CD4-positive, alpha-beta T cell (primary cell): ENCODE measurements around the gene TBC1D9B. TPM values are rescaled to one million over a fixed set of nuclear protein-coding genes. Genes with fewer than 3 reads are reported as not detected.

Source experiments
- ATAC-seq: fragments of 200-7000 bp; cut with Tn5 transposase; one replicate; pipeline ENCODE4 v1.10.0; 2022; ENCODE audit warnings: mild to moderate bottlenecking; ENCODE audit not compliant: poor library complexity
- CTCF ChIA-PET: fragments of 350-600 bp; sonication (Branson Sonifier 250); formaldehyde crosslinking; loops from one replicate; lab custom pipeline; 2021; ENCODE audit warnings: antibody characterized with exemption, inconsistent platforms; lab: Charles Lee
- POLR2A ChIA-PET: fragments of 350-600 bp; sonication (Branson Sonifier 250); formaldehyde crosslinking; loops from one replicate; lab custom pipeline; 2021; ENCODE audit warnings: antibody characterized with exemption, inconsistent platforms; lab: Charles Lee
- DNase-seq, 14 experiments: peaks; one replicate each; pipeline ENCODE4 v3.0.0-alpha.2; 2013 to 2020; ENCODE audit warnings: mixed read lengths in 2 of 14
- H3K27ac ChIP-seq, 2 donors: one replicate each; pipeline versions ENCODE4 v1.5.1 to v1.7.0; 2013; ENCODE audit warnings: low read length in 2 of 2, low read depth in 1 of 2, mild to moderate bottlenecking in 1 of 2
- H3K27me3 ChIP-seq, 2 experiments: 1 replicate in 1 of 2; 2 replicates in 1 of 2; pipeline versions ENCODE4 v1.6.1 to v1.7.0; 2013; ENCODE audit warnings: low read length in 2 of 2, control low read depth in 1 of 2, mild to moderate bottlenecking in 1 of 2, moderate library complexity in 1 of 2; ENCODE audit not compliant: insufficient read depth in 2 of 2, control insufficient read depth in 1 of 2
- H3K36me3 ChIP-seq: one replicate; pipeline ENCODE4 v1.6.1; 2013; ENCODE audit warnings: low read length, control low read depth; ENCODE audit not compliant: insufficient read depth
- H3K4me1 ChIP-seq: one replicate; pipeline ENCODE4 v1.6.1; 2013; ENCODE audit warnings: low read length, control low read depth; ENCODE audit not compliant: insufficient read depth
- H3K4me3 ChIP-seq: one replicate; pipeline ENCODE4 v1.5.1; 2013; ENCODE audit warnings: mild to moderate bottlenecking, low read length, moderate library complexity
- H3K9me3 ChIP-seq, 2 experiments: 1 replicate in 1 of 2; 2 replicates in 1 of 2; pipeline versions ENCODE4 v1.6.1 to v1.7.0; 2013; ENCODE audit warnings: low read length in 2 of 2, mild to moderate bottlenecking in 2 of 2, control low read depth in 1 of 2, moderate library complexity in 1 of 2; ENCODE audit not compliant: control insufficient read depth in 1 of 2, insufficient read depth in 1 of 2
- H3K27ac Mint-ChIP-seq: one replicate; pipeline ENCODE4 v1.8.0; 2020; ENCODE audit warnings: mixed read lengths
- H3K27me3 Mint-ChIP-seq: one replicate; pipeline ENCODE4 v1.8.0; 2021; ENCODE audit warnings: mixed read lengths
- H3K36me3 Mint-ChIP-seq: one replicate; pipeline ENCODE4 v1.8.0; 2021; ENCODE audit warnings: low read depth, mixed read lengths
- H3K4me1 Mint-ChIP-seq: one replicate; pipeline ENCODE4 v1.8.0; 2021; ENCODE audit warnings: low read depth, mixed read lengths
- H3K4me3 Mint-ChIP-seq: one replicate; pipeline ENCODE4 v1.8.0; 2020; ENCODE audit warnings: mild to moderate bottlenecking, mixed read lengths
- H3K9me3 Mint-ChIP-seq: one replicate; pipeline ENCODE4 v1.8.0; 2020; ENCODE audit warnings: mixed read lengths
- CTCF ChIP-seq: fragments of 200-600 bp; IDR thresholded peaks from one replicate; pipeline ENCODE4 v1.8.0; 2022; ENCODE audit warnings: antibody characterized with exemption, mild to moderate bottlenecking
- intact Hi-C, 2 experiments: fragments of 100-400 bp; cut with DNase I in 1 of 2; cut with micrococcal nuclease in 1 of 2; formaldehyde crosslinking; loops; one replicate each; pipeline versions ENCODE4 v1.15.1 to v1.9.0; 2023 to 2025; cut with DNase I, micrococcal nuclease
- total RNA-seq, 174 experiments: library from RNA in 2 of 174; stranded (reverse) in 2 of 174; gene quantifications; one replicate each; pipeline ENCODE4 v1.2.3 and lab custom pipeline; 2021 to 2026

Gene TBC1D9B
- total RNA-seq, 2 experiments from 2014 or later = 67.5 to 71.8 TPM

DNA sequence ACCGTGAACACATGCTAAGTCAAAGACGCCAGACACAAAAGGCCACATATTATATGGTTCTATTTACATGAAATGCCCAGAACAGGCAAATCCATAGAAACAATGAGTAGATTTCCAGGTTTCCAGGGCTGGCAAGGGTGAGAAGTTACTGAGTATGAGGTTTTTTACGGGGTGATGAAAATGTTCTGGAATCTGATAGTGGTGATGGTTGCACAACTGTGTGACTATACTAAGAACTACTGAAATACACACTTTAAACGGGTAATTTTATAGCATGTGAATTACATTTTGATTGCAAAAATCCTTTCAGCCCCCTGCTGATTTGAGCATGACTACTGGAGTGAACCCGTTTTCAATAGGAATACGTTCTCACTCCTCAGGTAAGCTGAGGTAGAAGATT lies 46.7 kb upstream of the TBC1D9B start:
- Histone ChIP-seq H3K9me3 (no peaks in the 10 kb centered on the region), H3K36me3 (peaks cover 2% of the 10 kb centered on the region), H3K27me3 (no peaks in the 10 kb centered on the region), H3K27ac (no peak overlapping the region), H3K4me1 (no peaks in the 10 kb centered on the region), H3K4me3 (no peak overlapping the region)
- intact Hi-C loops = no loop called here
- H3K4me1 Mint-ChIP-seq = no peaks in the 10 kb centered on the region
- H3K4me3 Mint-ChIP-seq = no peak overlapping the region
- H3K27ac Mint-ChIP-seq = no peak overlapping the region
- CTCF ChIA-PET = no interaction called here
- H3K27me3 Mint-ChIP-seq = no peaks in the 10 kb centered on the region
- DNase-seq = no peak
- peaks cover 8% of the 10 kb centered on the region for H3K36me3 Mint-ChIP-seq
- ATAC-seq = no peak
- POLR2A ChIA-PET = no interaction called here
- TF ChIP-seq CTCF = no peak
- no peaks in the 10 kb centered on the region for H3K9me3 Mint-ChIP-seq

DNA sequence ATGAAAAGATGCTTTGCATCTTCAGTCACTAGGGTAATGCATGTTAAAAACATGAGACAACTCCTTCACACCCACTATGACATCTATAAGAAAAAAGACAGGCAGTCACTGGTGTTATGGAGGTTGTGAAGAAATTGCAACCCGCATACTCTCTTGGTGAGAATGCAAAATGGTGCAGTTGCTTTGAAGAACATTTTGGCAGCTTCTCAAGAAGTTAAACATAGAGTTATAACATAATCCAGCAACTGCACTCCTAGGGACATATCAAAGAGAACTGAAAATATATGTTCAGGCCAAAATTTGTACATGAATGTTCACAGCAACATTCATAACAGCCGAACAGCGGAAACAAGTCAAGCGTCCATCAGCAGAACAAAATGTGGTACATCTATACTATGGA lies 46.3 kb upstream of the TBC1D9B start:
- Histone ChIP-seq H3K27ac (no peak overlapping the region), H3K27me3 (no peaks in the 10 kb centered on the region), H3K4me3 (no peak overlapping the region), H3K36me3 (peaks cover 2% of the 10 kb centered on the region), H3K9me3 (no peaks in the 10 kb centered on the region), H3K4me1 (no peaks in the 10 kb centered on the region)
- DNase-seq (no peak), ATAC-seq (no peak)
- POLR2A ChIA-PET = no interaction called here
- CTCF ChIA-PET = no interaction called here
- H3K27ac Mint-ChIP-seq = no peak overlapping the region
- H3K27me3 Mint-ChIP-seq = no peaks in the 10 kb centered on the region
- intact Hi-C loops = no loop called here
- no peaks in the 10 kb centered on the region for H3K4me1 Mint-ChIP-seq
- H3K4me3 Mint-ChIP-seq = no peak overlapping the region
- no peaks in the 10 kb centered on the region for H3K9me3 Mint-ChIP-seq
- no peak for TF ChIP-seq CTCF
- H3K36me3 Mint-ChIP-seq = peaks cover 8% of the 10 kb centered on the region

- no peak for DNase-seq
- TF ChIP-seq CTCF = no peak
- Mint-ChIP-seq H3K27ac (no peak overlapping the region), H3K36me3 (no peaks in the 10 kb centered on the region), H3K9me3 (no peaks in the 10 kb centered on the region), H3K4me3 (no peak overlapping the region), H3K4me1 (no peaks in the 10 kb centered on the region), H3K27me3 (no peaks in the 10 kb centered on the region)
- H3K9me3 ChIP-seq = no peaks in the 10 kb centered on the region
- ChIA-PET POLR2A (no interaction called here), CTCF (interaction anchor here (1.1 kb wide), 1 partner anchor 153 kb away, joined by 5 read pairs; no protein-coding TSS in a partner anchor)
- H3K36me3 ChIP-seq = no peaks in the 10 kb centered on the region
- H3K27ac ChIP-seq = no peak overlapping the region
- ATAC-seq = no peak
- no peak overlapping the region for H3K4me3 ChIP-seq
- no peaks in the 10 kb centered on the region for H3K4me1 ChIP-seq
- peaks cover 0 to 4% of the 10 kb centered on the region in 2 experiments for H3K27me3 ChIP-seq
- intact Hi-C loops = no loop called here
These were observed 29.4 kb upstream of the TBC1D9B start for GRCh38 chr5:179936976-179937681.
